ENCODE measurements around the gene ACO1.

ACO1 gene

GRCh38 chr9:32345243-32345642, 39.2 kb upstream of the ACO1 start:
- no peak for TF ChIP-seq HDGF (IDR thresholded peaks at IDR 0.05; ENCODE audit: borderline replicate concordance)
- no peak for TF ChIP-seq ELF4 (IDR thresholded peaks at IDR 0.05)
- no peak for TF ChIP-seq BHLHE40 (IDR thresholded peaks at IDR 0.05; ENCODE audit: borderline replicate concordance)
- TF ChIP-seq FOXA1 (IDR thresholded peaks at IDR 0.05): no peak
- TF ChIP-seq LEF1 (IDR thresholded peaks at IDR 0.05; ENCODE audit: borderline replicate concordance): no peak
- no peak for TF ChIP-seq TARDBP (IDR thresholded peaks at IDR 0.05)
- no peak for TF ChIP-seq ARNT (IDR thresholded peaks at IDR 0.05)
- no peak for TF ChIP-seq FOXK2 (IDR thresholded peaks at IDR 0.05)
- TF ChIP-seq ZNF384 (IDR thresholded peaks at IDR 0.05): no peak
- no peak for TF ChIP-seq SUZ12 (IDR thresholded peaks at IDR 0.05)
- no peak for TF ChIP-seq CTBP1 (IDR thresholded peaks at IDR 0.05; ENCODE audit: borderline replicate concordance)
- TF ChIP-seq FOXM1 (IDR thresholded peaks at IDR 0.05; ENCODE audit: borderline replicate concordance): no peak
- TF ChIP-seq, protein P1, sequence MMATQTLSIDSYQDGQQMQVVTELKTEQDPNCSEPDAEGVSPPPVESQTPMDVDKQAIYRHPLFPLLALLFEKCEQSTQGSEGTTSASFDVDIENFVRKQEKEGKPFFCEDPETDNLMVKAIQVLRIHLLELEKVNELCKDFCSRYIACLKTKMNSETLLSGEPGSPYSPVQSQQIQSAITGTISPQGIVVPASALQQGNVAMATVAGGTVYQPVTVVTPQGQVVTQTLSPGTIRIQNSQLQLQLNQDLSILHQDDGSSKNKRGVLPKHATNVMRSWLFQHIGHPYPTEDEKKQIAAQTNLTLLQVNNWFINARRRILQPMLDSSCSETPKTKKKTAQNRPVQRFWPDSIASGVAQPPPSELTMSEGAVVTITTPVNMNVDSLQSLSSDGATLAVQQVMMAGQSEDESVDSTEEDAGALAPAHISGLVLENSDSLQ (IDR thresholded peaks at IDR 0.05): no peak
- TF ChIP-seq NFRKB (IDR thresholded peaks at IDR 0.05): no peak
- no peak for TF ChIP-seq SP1 (IDR thresholded peaks at IDR 0.05)
- no peak for TF ChIP-seq L3MBTL2 (conservative IDR thresholded peaks at IDR 0.05)
- DNase-seq (ENCODE audit: extremely low spot score): no peak
- CTCF ChIA-PET: no interaction called here
- POLR2A ChIA-PET: no interaction called here

GRCh38 chr9:32347571-32347970, 36.9 kb upstream of the ACO1 start:
- CTCF ChIA-PET: no interaction called here
- no peak for TF ChIP-seq SP1 (IDR thresholded peaks at IDR 0.05)
- TF ChIP-seq NFRKB (IDR thresholded peaks at IDR 0.05): no peak
- no peak for TF ChIP-seq FOXA1 (IDR thresholded peaks at IDR 0.05)
- no peak for TF ChIP-seq ARNT (IDR thresholded peaks at IDR 0.05)
- TF ChIP-seq L3MBTL2 (conservative IDR thresholded peaks at IDR 0.05): no peak
- TF ChIP-seq, protein P1 (IDR thresholded peaks at IDR 0.05): no peak
- no peak for TF ChIP-seq HDGF (IDR thresholded peaks at IDR 0.05; ENCODE audit: borderline replicate concordance)
- no peak for TF ChIP-seq FOXM1 (IDR thresholded peaks at IDR 0.05; ENCODE audit: borderline replicate concordance)
- TF ChIP-seq CTBP1 (IDR thresholded peaks at IDR 0.05; ENCODE audit: borderline replicate concordance): no peak
- no peak for TF ChIP-seq SUZ12 (IDR thresholded peaks at IDR 0.05)
- TF ChIP-seq FOXK2 (IDR thresholded peaks at IDR 0.05): no peak
- TF ChIP-seq LEF1 (IDR thresholded peaks at IDR 0.05; ENCODE audit: borderline replicate concordance): no peak
- TF ChIP-seq TARDBP (IDR thresholded peaks at IDR 0.05): no peak
- no peak for TF ChIP-seq BHLHE40 (IDR thresholded peaks at IDR 0.05; ENCODE audit: borderline replicate concordance)
- TF ChIP-seq ZNF384 (IDR thresholded peaks at IDR 0.05): no peak
- no peak for TF ChIP-seq ELF4 (IDR thresholded peaks at IDR 0.05)
- DNase-seq (ENCODE audit: extremely low spot score): no peak
- POLR2A ChIA-PET: no interaction called here

GRCh38 chr9:32348106-32348695, 36.2 kb upstream of the ACO1 start:
- CTCF ChIA-PET: no interaction called here
- POLR2A ChIA-PET: no interaction called here
- no peak for DNase-seq (ENCODE audit: extremely low spot score)
- TF ChIP-seq LEF1 (IDR thresholded peaks at IDR 0.05; ENCODE audit: borderline replicate concordance) (no peak), HDGF (IDR thresholded peaks at IDR 0.05; ENCODE audit: borderline replicate concordance) (no peak), CTBP1 (IDR thresholded peaks at IDR 0.05; ENCODE audit: borderline replicate concordance) (no peak), FOXK2 (IDR thresholded peaks at IDR 0.05) (no peak), FOXM1 (IDR thresholded peaks at IDR 0.05; ENCODE audit: borderline replicate concordance) (no peak), TARDBP (IDR thresholded peaks at IDR 0.05) (no peak), BHLHE40 (IDR thresholded peaks at IDR 0.05; ENCODE audit: borderline replicate concordance) (no peak), SUZ12 (IDR thresholded peaks at IDR 0.05) (no peak), L3MBTL2 (conservative IDR thresholded peaks at IDR 0.05) (no peak), ZNF384 (IDR thresholded peaks at IDR 0.05) (no peak), ELF4 (IDR thresholded peaks at IDR 0.05) (no peak), SP1 (IDR thresholded peaks at IDR 0.05) (no peak), FOXA1 (IDR thresholded peaks at IDR 0.05) (no peak), ARNT (IDR thresholded peaks at IDR 0.05) (no peak), NFRKB (IDR thresholded peaks at IDR 0.05) (no peak)
- TF ChIP-seq, protein P1 (IDR thresholded peaks at IDR 0.05): no peak

DNA sequence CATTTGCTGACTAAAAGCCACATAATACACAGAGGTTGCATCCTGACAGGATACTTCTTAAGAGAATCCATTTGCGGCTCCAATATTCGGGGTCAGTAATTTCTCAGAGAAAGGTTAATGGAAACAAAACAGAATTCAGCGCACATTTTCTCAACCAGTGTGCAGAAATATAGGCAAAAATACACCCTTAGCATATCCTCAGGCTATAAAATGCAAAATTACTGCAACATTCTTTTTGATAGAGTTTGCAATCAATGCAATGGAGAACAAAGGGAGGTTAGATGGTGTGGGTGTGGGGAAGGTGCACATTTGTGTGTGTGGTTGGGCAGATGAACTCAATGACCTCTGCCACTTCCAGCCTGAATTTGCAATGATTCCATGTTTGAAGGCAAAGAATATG, 35.4 kb upstream of the ACO1 start:
- POLR2A ChIA-PET: no interaction called here
- TF ChIP-seq FOXK2 (IDR thresholded peaks at IDR 0.05) (no peak), SUZ12 (IDR thresholded peaks at IDR 0.05) (no peak), ZNF384 (IDR thresholded peaks at IDR 0.05) (no peak), HDGF (IDR thresholded peaks at IDR 0.05; ENCODE audit: borderline replicate concordance) (no peak), BHLHE40 (IDR thresholded peaks at IDR 0.05; ENCODE audit: borderline replicate concordance) (no peak), TARDBP (IDR thresholded peaks at IDR 0.05) (no peak), SP1 (IDR thresholded peaks at IDR 0.05) (no peak), NFRKB (IDR thresholded peaks at IDR 0.05) (no peak), CTBP1 (IDR thresholded peaks at IDR 0.05; ENCODE audit: borderline replicate concordance) (no peak), LEF1 (IDR thresholded peaks at IDR 0.05; ENCODE audit: borderline replicate concordance) (no peak), FOXA1 (IDR thresholded peaks at IDR 0.05) (no peak), ARNT (IDR thresholded peaks at IDR 0.05) (no peak), ELF4 (IDR thresholded peaks at IDR 0.05) (no peak), FOXM1 (IDR thresholded peaks at IDR 0.05; ENCODE audit: borderline replicate concordance) (no peak), L3MBTL2 (conservative IDR thresholded peaks at IDR 0.05) (no peak)
- TF ChIP-seq, protein P1 (IDR thresholded peaks at IDR 0.05): no peak
- CTCF ChIA-PET: no interaction called here
- no peak for DNase-seq (ENCODE audit: extremely low spot score)

GRCh38 chr9:32350682-32351081, 33.8 kb upstream of the ACO1 start:
- ChIA-PET POLR2A (no interaction called here), CTCF (no interaction called here)
- TF ChIP-seq L3MBTL2 (conservative IDR thresholded peaks at IDR 0.05): no peak
- TF ChIP-seq NFRKB (IDR thresholded peaks at IDR 0.05): no peak
- no peak for TF ChIP-seq CTBP1 (IDR thresholded peaks at IDR 0.05; ENCODE audit: borderline replicate concordance)
- TF ChIP-seq FOXK2 (IDR thresholded peaks at IDR 0.05): no peak
- TF ChIP-seq HDGF (IDR thresholded peaks at IDR 0.05; ENCODE audit: borderline replicate concordance): no peak
- no peak for TF ChIP-seq FOXA1 (IDR thresholded peaks at IDR 0.05)
- no peak for TF ChIP-seq FOXM1 (IDR thresholded peaks at IDR 0.05; ENCODE audit: borderline replicate concordance)
- TF ChIP-seq BHLHE40 (IDR thresholded peaks at IDR 0.05; ENCODE audit: borderline replicate concordance): no peak
- TF ChIP-seq LEF1 (IDR thresholded peaks at IDR 0.05; ENCODE audit: borderline replicate concordance): no peak
- no peak for TF ChIP-seq ELF4 (IDR thresholded peaks at IDR 0.05)
- no peak for TF ChIP-seq SUZ12 (IDR thresholded peaks at IDR 0.05)
- no peak for DNase-seq (ENCODE audit: extremely low spot score)

Data from HEK293T (cell line).